ENCODE results near the gene DUSP22.

DUSP22 gene

DNA sequence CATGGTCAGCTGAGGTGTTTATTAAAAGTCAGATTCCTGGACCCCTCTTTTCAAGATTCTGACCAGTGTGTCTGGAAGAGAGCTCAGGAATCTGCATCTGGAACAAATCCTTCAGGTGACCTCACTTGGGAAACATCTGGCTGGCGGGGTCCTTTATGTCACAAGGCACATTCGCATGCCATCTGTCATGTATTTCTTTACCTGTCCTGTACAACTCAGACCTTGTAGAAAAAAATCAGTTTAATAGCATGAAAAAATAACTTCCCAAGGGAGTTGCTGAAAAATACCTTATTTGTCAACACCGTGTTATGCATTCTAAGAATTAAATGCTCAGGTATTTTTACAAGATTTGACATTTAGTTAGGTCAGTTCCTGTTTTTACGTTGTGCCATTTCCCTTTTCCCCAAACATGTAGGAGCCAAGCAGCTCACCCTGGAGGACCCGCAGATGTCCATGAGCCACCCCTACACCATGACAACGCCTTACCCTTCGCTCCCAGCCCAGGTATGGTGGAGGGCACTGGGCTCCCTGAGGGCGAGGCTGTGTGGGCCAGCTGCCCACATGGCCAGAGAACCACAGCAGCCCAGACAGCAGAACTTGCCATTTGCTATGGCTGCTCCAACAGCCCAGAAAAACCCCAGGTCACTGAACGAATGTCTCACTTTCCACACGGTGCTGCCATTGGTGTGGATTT, 103.3 kb downstream of the DUSP22 start:
- no peaks in the 10 kb centered on the region for H3K9me3 Mint-ChIP-seq
- DNase-seq (no peak), ATAC-seq (no peak)
- H3K36me3 Mint-ChIP-seq (ENCODE audit: low read depth): peaks cover 75% of the 10 kb centered on the region
- peaks cover 70% of the 10 kb centered on the region for H3K4me1 Mint-ChIP-seq
- peak overlapping the region; percentile 68 for H3K27ac Mint-ChIP-seq
- peak overlapping the region; percentile 100 for H3K4me3 Mint-ChIP-seq
- peaks cover 3% of the 10 kb centered on the region for H3K27me3 Mint-ChIP-seq

DNA sequence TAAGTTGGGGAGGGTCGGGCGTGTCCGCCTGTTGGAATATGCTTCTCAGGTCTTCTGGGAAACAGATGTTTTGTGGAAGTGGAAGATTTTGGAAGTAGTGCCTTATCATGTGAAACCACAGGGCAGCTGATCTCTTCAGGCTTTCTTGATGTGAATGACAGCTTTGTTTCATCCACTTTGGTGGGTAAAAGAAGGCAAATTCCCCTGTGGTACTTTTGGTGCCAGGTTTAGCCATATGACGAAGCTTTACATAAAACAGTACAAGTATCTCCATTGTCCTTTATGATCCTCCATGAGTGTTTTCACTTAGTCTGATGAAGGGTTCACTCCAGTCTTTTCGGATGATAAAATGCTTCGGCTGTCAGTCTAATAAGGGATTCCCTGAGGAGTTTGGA, 103.8 kb downstream of the DUSP22 start:
- Mint-ChIP-seq H3K9me3 (no peaks in the 10 kb centered on the region), H3K36me3 (ENCODE audit: low read depth) (peaks cover 80% of the 10 kb centered on the region), H3K4me1 (peaks cover 69% of the 10 kb centered on the region), H3K4me3 (peak overlapping the region; percentile 100), H3K27ac (peak overlapping the region; percentile 68), H3K27me3 (peaks cover 3% of the 10 kb centered on the region)
- ATAC-seq: no peak
- DNase-seq: no peak

DNA sequence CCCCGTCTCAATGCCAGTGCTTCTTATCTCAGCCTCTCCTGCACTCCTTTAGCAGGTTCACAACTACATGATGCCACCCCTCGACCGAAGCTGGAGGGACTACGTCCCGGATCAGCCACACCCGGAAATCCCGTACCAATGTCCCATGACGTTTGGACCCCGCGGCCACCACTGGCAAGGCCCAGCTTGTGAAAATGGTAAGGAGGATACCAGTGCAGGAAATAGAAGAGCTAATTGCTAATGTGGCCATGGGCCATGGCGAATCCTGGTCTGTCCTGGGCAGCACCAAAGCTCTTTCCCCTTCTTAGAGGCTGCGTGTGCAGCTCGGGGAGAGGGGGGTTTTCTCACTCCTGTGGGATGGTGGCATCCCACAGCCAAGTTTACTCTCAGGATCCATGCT, 104.8 kb downstream of the DUSP22 start:
- Mint-ChIP-seq H3K27ac (peak overlapping the region; percentile 69), H3K4me1 (peaks cover 77% of the 10 kb centered on the region), H3K9me3 (no peaks in the 10 kb centered on the region), H3K4me3 (peak overlapping the region; percentile 60), H3K36me3 (ENCODE audit: low read depth) (peaks cover 87% of the 10 kb centered on the region), H3K27me3 (peaks cover 3% of the 10 kb centered on the region)
- DNase-seq (no peak), ATAC-seq (no peak)

DNA sequence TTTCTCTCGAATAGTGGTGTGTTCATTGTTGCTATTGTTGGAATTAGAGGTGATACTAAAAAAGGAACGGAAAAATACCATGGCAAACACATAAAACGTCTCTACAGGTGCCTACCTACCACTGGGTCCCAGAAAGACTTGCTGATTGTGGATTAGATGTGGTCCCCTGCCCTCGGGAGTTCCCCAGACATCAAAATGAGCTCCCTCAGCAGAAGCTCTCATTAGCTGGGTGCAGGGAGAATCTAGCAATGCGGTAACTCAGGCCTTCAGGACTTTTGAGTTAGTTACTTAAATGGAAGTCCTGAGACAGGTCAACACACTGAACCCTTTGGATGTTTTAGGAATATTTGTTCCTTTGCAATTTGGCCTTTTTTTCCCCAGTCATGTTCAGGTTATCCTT, 105.3 kb downstream of the DUSP22 start:
- ATAC-seq: no peak
- H3K4me1 Mint-ChIP-seq: peaks cover 82% of the 10 kb centered on the region
- H3K9me3 Mint-ChIP-seq: no peaks in the 10 kb centered on the region
- DNase-seq: no peak
- H3K27ac Mint-ChIP-seq: peak overlapping the region; percentile 69
- H3K27me3 Mint-ChIP-seq: peaks cover 3% of the 10 kb centered on the region
- H3K4me3 Mint-ChIP-seq: peak overlapping the region; percentile 60
- H3K36me3 Mint-ChIP-seq (ENCODE audit: low read depth): peaks cover 90% of the 10 kb centered on the region

DNA sequence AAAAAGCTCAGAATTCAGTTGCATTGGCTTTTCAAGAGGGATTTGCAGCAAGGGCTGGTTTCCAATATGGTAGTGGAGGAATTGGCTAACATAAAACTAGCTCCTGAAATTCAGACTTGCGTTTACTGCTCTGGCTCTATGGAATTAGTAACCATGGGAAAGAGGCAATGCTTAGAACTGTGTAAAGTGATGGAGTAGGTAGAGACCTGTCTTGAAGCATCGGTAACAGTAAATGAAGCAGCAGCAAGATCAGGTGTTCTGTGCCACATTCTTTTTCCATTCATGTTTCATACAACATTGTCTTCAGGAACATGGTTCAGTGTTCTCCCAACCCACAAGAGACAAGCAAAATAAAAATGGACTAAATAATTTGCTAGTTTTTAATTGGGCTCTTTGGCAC, 105.8 kb downstream of the DUSP22 start:
- H3K4me1 Mint-ChIP-seq: peaks cover 87% of the 10 kb centered on the region
- DNase-seq: no peak
- peak overlapping the region; percentile 60 for H3K4me3 Mint-ChIP-seq
- H3K36me3 Mint-ChIP-seq (ENCODE audit: low read depth): peaks cover 90% of the 10 kb centered on the region
- peak overlapping the region; percentile 69 for H3K27ac Mint-ChIP-seq
- no peaks in the 10 kb centered on the region for H3K9me3 Mint-ChIP-seq
- ATAC-seq: no peak
- H3K27me3 Mint-ChIP-seq: peaks cover 3% of the 10 kb centered on the region

DNA sequence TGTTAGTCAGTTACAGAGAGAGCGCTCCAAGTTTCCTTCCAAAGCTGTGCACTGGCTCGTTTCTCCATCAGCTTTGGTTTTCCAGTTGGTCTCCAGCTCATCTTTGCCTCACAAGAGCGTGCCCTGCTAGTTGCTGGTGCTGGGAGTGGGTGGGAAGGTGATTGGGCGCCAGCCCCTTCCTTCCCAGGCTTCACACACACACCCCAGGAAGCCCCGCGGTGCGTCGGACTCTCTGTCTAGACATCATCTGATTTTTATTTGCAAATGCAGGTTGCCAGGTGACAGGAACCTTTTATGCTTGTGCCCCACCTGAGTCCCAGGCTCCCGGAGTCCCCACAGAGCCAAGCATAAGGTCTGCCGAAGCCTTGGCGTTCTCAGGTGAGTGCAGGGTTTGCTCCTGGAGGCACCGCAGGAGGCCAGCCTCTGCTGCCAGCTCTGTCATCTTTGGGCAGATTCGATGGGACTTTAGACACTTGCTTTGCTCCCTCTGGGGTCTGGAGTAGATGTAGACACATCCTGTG, 106.3 kb downstream of the DUSP22 start:
- DNase-seq (no peak), ATAC-seq (no peak)
- Mint-ChIP-seq H3K4me1 (peaks cover 91% of the 10 kb centered on the region), H3K27ac (peak overlapping the region; percentile 69), H3K27me3 (peaks cover 3% of the 10 kb centered on the region), H3K9me3 (no peaks in the 10 kb centered on the region), H3K4me3 (peak overlapping the region; percentile 60), H3K36me3 (ENCODE audit: low read depth) (peaks cover 93% of the 10 kb centered on the region)

DNA sequence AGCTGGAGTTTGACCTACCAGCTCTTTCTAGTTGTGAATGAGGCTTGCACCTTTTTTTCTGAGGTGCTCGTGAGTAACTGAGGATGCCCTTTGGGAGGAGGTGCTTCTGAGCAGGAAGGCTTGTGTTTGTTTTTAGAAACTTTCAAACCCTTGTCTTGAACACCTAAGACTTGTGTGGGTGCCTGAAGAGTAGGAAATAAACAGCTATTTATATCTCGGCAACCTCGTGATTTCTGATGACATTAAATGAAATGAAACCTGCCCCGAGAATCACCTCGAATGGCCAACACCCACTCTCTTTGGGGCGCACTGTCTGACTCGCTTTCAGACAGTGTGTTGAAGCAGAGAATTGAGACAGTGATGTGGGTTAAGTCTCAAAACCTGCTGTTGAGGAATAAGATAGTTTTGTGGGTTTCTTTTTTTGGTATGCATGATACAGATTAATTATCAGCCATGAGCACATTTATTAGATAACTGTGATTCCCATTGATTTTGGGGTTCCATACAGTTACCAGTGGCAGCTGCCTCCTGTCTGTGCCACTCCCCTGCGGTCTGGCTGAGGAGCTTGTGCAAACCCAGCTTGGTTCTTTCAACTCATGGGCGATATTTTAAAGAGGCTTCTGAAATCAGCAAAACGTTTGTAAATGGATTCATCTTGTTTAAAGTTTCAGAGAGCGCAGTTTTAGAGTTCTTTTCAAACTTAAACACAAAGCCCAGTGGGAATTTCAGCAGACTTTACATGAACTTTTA, 107.7 kb downstream of the DUSP22 start:
- peak overlapping the region; percentile 85 for H3K27ac Mint-ChIP-seq
- H3K36me3 Mint-ChIP-seq (ENCODE audit: low read depth): peaks cover 93% of the 10 kb centered on the region
- peaks cover 94% of the 10 kb centered on the region for H3K4me1 Mint-ChIP-seq
- peak overlapping the region; percentile 58 for H3K4me3 Mint-ChIP-seq
- H3K27me3 Mint-ChIP-seq: no peaks in the 10 kb centered on the region
- no peak for DNase-seq
- peak; percentile 18 for ATAC-seq
- no peaks in the 10 kb centered on the region for H3K9me3 Mint-ChIP-seq

DNA sequence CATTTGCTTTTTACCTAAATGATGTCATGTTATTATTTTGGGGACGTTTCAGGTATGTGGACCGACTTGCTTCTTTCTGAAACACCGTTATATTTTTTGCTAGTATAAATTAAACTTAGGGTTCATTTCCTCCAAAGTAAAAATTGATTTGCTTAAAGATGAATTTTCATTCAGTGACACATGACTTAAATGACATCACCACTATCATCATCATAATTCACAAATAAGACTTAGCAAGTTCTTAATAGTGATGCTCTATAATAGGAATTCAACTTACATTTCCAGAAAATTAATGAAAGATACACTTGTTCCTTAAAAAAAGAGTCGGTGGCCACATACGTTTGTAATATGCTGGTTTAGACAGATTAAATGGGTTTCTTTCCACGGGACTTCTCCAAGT, 108.5 kb downstream of the DUSP22 start:
- Mint-ChIP-seq H3K27me3 (no peaks in the 10 kb centered on the region), H3K36me3 (ENCODE audit: low read depth) (peaks cover 93% of the 10 kb centered on the region), H3K4me1 (peaks cover 94% of the 10 kb centered on the region), H3K9me3 (no peaks in the 10 kb centered on the region), H3K4me3 (peak overlapping the region; percentile 74), H3K27ac (peak overlapping the region; percentile 94)
- DNase-seq (no peak), ATAC-seq (no peak)
